Activated naive CD8-positive, alpha-beta T cell treated with anti-CD3 and anti-CD28 coated beads, Interleukin-2, amount 50 U/mL, for 16 hours (primary cell): ENCODE data around the gene UBE2H.

Experiments
- DNase-seq: peaks from one replicate; pipeline ENCODE4 v3.0.0-alpha.2; 2020; ENCODE audit warnings: low read depth, low spot score

Gene UBE2H

DNA sequence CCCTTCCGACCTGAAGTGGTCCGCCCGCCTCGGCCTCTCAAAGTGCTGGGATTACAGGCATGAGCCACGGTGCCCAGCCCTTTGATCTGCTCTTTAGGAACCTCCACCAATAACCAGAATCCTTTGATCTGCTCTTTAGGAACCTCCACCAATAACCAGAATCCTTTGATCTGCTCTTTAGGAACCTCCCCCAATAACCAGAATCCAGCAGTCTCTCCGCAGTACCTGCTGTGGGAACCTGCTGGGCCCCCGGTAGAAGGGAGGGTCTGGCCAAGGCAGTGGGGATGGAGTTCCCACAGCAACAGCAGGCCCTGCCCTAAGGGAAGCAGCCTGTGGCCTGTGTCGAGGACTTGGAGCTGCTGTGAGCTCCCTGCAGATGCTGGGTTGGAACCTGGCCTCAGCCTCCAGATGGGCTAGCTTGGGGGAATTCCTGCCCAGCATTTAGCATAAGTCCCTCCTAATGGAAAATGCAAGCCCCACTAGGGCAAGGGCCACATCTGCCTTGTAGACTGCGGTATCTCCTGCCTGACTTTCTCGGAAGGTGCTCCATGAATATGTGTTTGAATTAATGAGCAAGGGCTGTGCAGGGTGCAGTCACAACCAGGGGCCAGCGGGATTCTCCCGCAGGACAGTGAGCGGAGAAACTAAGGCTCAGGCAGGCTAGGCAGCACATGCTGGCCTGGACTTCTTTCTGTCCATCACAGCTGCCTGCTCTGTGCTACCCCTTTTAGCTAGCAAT, 165.8 kb downstream of the UBE2H start:
- no peak for DNase-seq

GRCh38 chr7:129785685-129786514, 166.9 kb downstream of the UBE2H start:
- DNase-seq: no peak

- DNase-seq: no peak
Observed at GRCh38 chr7:129784783-129785684, 167.7 kb downstream of the UBE2H start.

DNA sequence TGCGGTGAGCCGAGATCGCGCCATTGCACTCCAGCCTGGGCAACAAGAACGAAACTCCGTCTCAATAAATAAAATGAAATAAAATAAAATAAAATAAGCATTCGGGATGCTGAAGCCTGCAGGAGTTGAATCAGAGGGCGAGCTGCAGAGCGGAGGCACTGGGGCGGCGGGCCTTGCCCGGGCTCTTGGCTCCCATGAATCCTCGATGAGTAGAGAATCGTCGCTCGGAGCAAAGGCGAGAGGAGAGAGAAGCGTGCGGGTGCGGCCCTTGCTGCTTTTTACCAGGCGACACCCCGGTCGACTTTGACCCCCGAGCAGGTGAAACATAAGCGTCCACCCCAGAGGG, 168.3 kb downstream of the UBE2H start:
- DNase-seq: no peak

GRCh38 chr7:129783584-129783919, 169.2 kb downstream of the UBE2H start:
- DNase-seq: no peak

DNA sequence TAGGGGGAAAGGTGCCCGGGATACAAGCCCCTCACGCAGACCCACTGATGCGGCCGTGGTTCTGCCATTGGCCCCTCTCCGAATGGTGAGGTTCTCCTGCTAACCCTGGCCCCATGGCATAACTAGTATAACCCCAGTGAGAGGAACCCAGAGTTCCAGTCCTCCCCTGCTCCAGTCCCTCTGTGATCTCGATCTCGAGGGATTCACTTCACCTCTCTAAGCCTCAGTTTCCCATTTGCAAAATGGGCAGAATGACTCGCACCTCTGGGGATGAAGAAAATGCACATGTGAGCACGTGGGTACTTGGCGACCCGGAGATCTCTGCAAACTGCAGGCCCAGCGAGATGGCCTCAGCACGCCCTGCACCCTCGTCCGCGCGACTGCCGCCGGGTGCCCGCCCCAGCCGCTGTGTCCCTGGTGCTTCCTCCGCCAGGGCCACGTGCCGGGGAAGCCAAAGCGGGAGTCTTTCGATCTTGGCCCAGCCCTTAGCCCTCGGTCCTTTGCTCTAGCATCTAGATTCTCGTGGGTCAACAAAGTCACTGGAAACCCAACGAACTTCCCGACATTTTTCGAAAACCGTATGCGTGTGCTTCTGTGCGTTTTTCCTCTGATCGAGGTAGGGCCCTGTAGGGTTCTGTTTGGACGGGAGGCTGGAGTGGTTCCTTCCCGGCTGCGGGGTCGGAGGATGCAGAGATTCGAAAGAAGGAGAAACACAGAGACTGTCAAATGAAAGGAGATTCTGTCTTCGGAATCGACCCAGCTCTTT, 169.8 kb downstream of the UBE2H start:
- no peak for DNase-seq

DNA sequence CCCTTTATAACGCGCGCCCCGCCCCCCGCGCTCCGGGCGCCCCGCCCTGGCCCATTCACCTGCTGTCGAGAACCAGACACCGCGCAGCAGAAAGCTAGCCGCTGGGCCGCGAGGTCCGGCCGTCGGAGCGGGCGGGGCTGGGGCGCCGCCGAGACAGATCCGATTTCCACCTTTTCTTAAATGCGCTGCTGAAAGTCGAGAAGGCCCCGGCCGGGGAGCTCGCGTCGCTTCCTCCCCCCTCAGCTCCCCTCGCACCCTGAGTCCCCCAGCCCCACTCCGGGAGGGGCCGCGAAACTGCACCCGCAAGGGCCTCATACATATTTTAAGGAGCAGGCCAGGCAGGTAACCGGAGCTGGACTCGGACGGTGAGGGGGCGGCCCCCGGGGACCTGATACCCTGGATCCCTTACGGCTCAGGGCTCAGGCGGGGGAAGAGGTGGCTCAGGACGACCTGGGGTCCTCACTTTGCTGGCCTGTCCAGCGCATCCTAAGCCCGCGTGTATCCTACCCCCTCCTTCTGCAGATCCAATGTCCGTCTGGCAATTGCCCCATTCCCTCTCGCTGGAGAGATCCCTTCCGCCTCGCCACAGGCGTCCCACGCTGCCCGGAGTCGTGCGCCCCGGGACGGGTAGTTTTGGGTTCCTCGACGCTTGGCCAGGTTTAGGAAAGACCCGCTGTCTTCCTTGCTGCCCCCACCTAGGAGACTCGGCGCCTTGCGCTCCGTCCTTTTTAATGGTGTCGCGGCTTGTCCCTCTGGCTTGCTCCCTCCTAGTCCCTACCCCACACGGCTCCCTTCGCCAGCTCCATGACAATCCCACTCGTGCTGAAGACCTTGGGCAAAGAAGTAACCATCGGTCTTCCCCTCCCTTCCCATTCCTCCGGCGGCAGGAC, 170.6 kb downstream of the UBE2H start:
- DNase-seq: no peak

GRCh38 chr7:129780974-129781927, 171.5 kb downstream of the UBE2H start:
- no peak for DNase-seq
